HepG2 (cell line): ENCODE data around the gene CSE1L. TPM values are rescaled to one million over a fixed set of nuclear protein-coding genes. Genes with fewer than 3 reads are reported as not detected.

ENCODE experiments used
- ARID2 ChIP-seq: sonication (generic); formaldehyde crosslinking; IDR thresholded peaks from 2 replicates; pipeline ENCODE4 v1.8.1; 2022; ENCODE audit warnings: mild to moderate bottlenecking, missing genetic modification reagents, borderline replicate concordance
- ARID5B ChIP-seq: IDR thresholded peaks from 2 replicates; pipeline ENCODE4 v1.4.0; 2020; ENCODE audit warnings: mild to moderate bottlenecking, missing genetic modification reagents
- CREB1 ChIP-seq, 2 experiments: fragments of 450-650 bp in 1 of 2; IDR thresholded peaks; 2 replicates each; pipeline ENCODE4 v1.6.1; 2016 to 2017; ENCODE audit warnings: control low read depth in 1 of 2, mild to moderate bottlenecking in 1 of 2, missing compliant biosample characterization in 1 of 2, missing genetic modification characterization in 1 of 2
- PHF8 ChIP-seq: sonication (generic); formaldehyde crosslinking; IDR thresholded peaks from 2 replicates; pipeline ENCODE4 v1.5.0; 2020; ENCODE audit warnings: missing genetic modification reagents
- ZBTB10 ChIP-seq: sonication (generic); formaldehyde crosslinking; IDR thresholded peaks from 2 replicates; pipeline ENCODE4 v1.4.0; 2020; ENCODE audit warnings: missing genetic modification reagents, borderline replicate concordance
- ZBTB25 ChIP-seq: IDR thresholded peaks from 2 replicates; pipeline ENCODE4 v1.6.1; 2018; ENCODE audit warnings: missing genetic modification reagents
- ZNF609 ChIP-seq: sonication (generic); formaldehyde crosslinking; IDR thresholded peaks from 2 replicates; pipeline ENCODE4 v1.4.0; 2020; ENCODE audit warnings: mild to moderate bottlenecking, missing genetic modification reagents, borderline replicate concordance
- ZNF687 ChIP-seq: sonication (generic); formaldehyde crosslinking; IDR thresholded peaks from 2 replicates; pipeline ENCODE4 v1.5.1; 2020; ENCODE audit warnings: mild to moderate bottlenecking, missing genetic modification reagents, moderate library complexity
- ZNF691 ChIP-seq: sonication (generic); formaldehyde crosslinking; IDR thresholded peaks from 2 replicates; pipeline ENCODE4 v1.4.0; 2020; ENCODE audit warnings: missing genetic modification reagents, low read depth, mild to moderate bottlenecking, borderline replicate concordance
- polyA plus RNA-seq, 8 experiments: library from polyadenylated mRNA; depleted of rRNA in 3 of 8; stranded (reverse) in 7 of 8; unstranded in 1 of 8; fragments of >200 nt; fragmentation: Illumina TruSeq in 4 of 8; extraction: Trizol in 4 of 8; gene quantifications; 2 replicates each; pipeline versions ENCODE4 v1.2.1 to v1.2.3, GENCODE V29; 2011 to 2016; ENCODE audit warnings: low read depth in 4 of 8, missing spikeins in 1 of 8, mixed read lengths in 1 of 8; ENCODE audit not compliant: insufficient read depth in 1 of 8
- total RNA-seq, 5 experiments: library from RNA; depleted of rRNA; stranded (reverse); fragments of >200 nt; fragmentation: Illumina TruSeq; extraction: Trizol; gene quantifications; 2 replicates each; pipeline ENCODE4 v1.2.3, GENCODE V29; 2016; ENCODE audit warnings: low read depth in 1 of 5

Gene CSE1L
- total and polyA plus RNA-seq, 2 of the 13 experiments (the other 11 are each of a cell fraction or from before 2014, with no cell fraction given) = 56.9 to 258 TPM

- TF ChIP-seq PHF8 (CRISPR knock-in tag) (no peak), ZBTB25 (CRISPR knock-in tag) (peak; percentile 20; the same call in 1 of the 2 replicates), ZNF687 (CRISPR knock-in tag) (peak; percentile 36; the same call in 1 of the 2 replicates), ZNF609 (CRISPR knock-in tag) (no peak), ARID2 (no peak), ARID5B (CRISPR knock-in tag) (no peak), CREB1 (IDR thresholded peaks at IDR 0.05) (no peak), CREB1 (CRISPR knock-in tag; IDR thresholded peaks at IDR 0.05) (0 out of 2 replicates have a peak, but pooled peaks have one; percentile 36), ZBTB10 (no peak), ZNF691 (CRISPR knock-in tag) (no peak)
Observed at GRCh38 chr20:49132995-49133478, 86.9 kb downstream of the CSE1L start (continued).
